MM.1S (cell line): ENCODE results near the gene TMEM204.

Experiments used
- DNase-seq: peaks from one replicate; pipeline ENCODE4 v3.0.0-alpha.2; 2015
- H2AFZ ChIP-seq: fragments of 300-600 bp; sonication (generic); 2 replicates; pipeline ENCODE4 v1.6.0; 2016; ENCODE audit warnings: antibody characterized with exemption, low read length
- H3F3A ChIP-seq: fragments of 300-600 bp; sonication (generic); 2 replicates; pipeline ENCODE4 v1.6.1; 2016; ENCODE audit warnings: mild to moderate bottlenecking, antibody characterized with exemption, low read length, moderate library complexity, mixed read lengths; ENCODE audit not compliant: insufficient read depth
- H3K27ac ChIP-seq: fragments of 300-600 bp; sonication (generic); 2 replicates; pipeline ENCODE4 v1.5.1; 2016; ENCODE audit warnings: mild to moderate bottlenecking, low read length
- H3K27me3 ChIP-seq: fragments of 300-600 bp; sonication (generic); replicated peaks from 2 replicates; pipeline ENCODE4 v1.6.0; 2016; ENCODE audit warnings: low read length; ENCODE audit not compliant: insufficient read depth
- H3K36me3 ChIP-seq: fragments of 300-600 bp; sonication (generic); replicated peaks from 2 replicates; pipeline ENCODE4 v1.6.1; 2016; ENCODE audit warnings: mild to moderate bottlenecking, low read length, mixed read lengths; ENCODE audit not compliant: insufficient read depth
- H3K4me1 ChIP-seq: fragments of 300-600 bp; sonication (generic); 2 replicates; pipeline ENCODE4 v1.6.1; 2016; ENCODE audit warnings: low read length, mixed read lengths
- H3K4me2 ChIP-seq: fragments of 300-600 bp; sonication (generic); 2 replicates; pipeline ENCODE4 v1.6.0; 2016; ENCODE audit warnings: low read depth, low read length
- H3K4me3 ChIP-seq: fragments of 300-600 bp; sonication (generic); 2 replicates; pipeline ENCODE4 v1.5.1; 2016; ENCODE audit warnings: low read length, mixed read lengths
- H3K79me2 ChIP-seq: fragments of 300-600 bp; sonication (generic); 2 replicates; pipeline ENCODE4 v1.6.1; 2016; ENCODE audit warnings: mixed run types, low read length, mixed read lengths
- H3K9ac ChIP-seq: fragments of 300-600 bp; sonication (generic); 2 replicates; pipeline ENCODE4 v1.6.1; 2016; ENCODE audit warnings: low read length, mixed read lengths
- H3K9me2 ChIP-seq: fragments of 300-600 bp; sonication (generic); replicated peaks from 2 replicates; pipeline ENCODE4 v1.6.1; 2016; ENCODE audit warnings: mild to moderate bottlenecking, low read length, mixed read lengths; ENCODE audit not compliant: insufficient read depth
- H3K9me3 ChIP-seq: fragments of 300-600 bp; sonication (generic); replicated peaks from 2 replicates; pipeline ENCODE4 v1.6.1; 2016; ENCODE audit warnings: mild to moderate bottlenecking, low read length, mixed read lengths; ENCODE audit not compliant: insufficient read depth
- H4K20me1 ChIP-seq: fragments of 300-600 bp; sonication (generic); 2 replicates; pipeline ENCODE4 v1.6.1; 2016; ENCODE audit warnings: mild to moderate bottlenecking, low read length, moderate library complexity, mixed read lengths; ENCODE audit not compliant: insufficient read depth
- EZH2 ChIP-seq: fragments of 300-600 bp; sonication (generic); optimal IDR thresholded peaks from 2 replicates; pipeline ENCODE3; 2017; ENCODE audit warnings: low read depth, mild to moderate bottlenecking, antibody characterized with exemption, low read length, mixed read lengths
- EZH2phosphoT487 ChIP-seq: fragments of 300-600 bp; sonication (generic); IDR thresholded peaks from 2 replicates; pipeline ENCODE4 v1.6.1; 2018; ENCODE audit warnings: antibody characterized with exemption, low read length
- TF ChIP-seq, protein P1 (sequence below): fragments of 300-600 bp; sonication (generic); IDR thresholded peaks from 2 replicates; pipeline ENCODE4 v1.5.1; 2016; ENCODE audit warnings: antibody characterized with exemption, low read length, mixed read lengths

The TMEM204 gene

DNA sequence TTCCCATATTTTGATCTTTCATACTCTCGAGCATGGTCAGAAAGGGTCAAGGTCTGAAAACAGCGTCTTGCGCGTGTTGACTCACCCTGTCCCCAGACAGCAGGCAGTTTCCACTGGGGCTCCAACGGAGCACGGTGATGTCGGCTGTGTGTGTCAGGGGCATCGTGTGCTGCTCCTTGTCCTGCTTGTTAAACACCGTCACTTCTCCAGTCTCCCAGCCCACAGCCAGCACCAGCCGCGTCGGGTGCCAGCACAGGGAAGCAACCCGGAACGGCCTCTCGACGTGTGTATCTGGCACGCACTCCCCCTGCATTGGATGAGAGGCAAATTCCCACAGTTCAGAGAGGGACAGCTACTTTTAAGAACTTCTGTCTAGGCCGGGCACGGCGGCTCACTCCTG, 68.8 kb downstream of the TMEM204 start:
- Histone ChIP-seq H4K20me1 (no peaks in the 10 kb centered on the region), H2AFZ (no peak overlapping the region), H3K79me2 (no peaks in the 10 kb centered on the region), H3K36me3 (no peaks in the 10 kb centered on the region), H3F3A (no peaks in the 10 kb centered on the region), H3K9me2 (no peaks in the 10 kb centered on the region), H3K4me3 (no peak overlapping the region), H3K4me2 (no peak overlapping the region), H3K27me3 (no peaks in the 10 kb centered on the region), H3K9ac (no peak overlapping the region), H3K9me3 (no peaks in the 10 kb centered on the region), H3K4me1 (no peaks in the 10 kb centered on the region), H3K27ac (no peak overlapping the region)
- no peak for DNase-seq
- TF ChIP-seq EZH2phosphoT487 (no peak), EZH2 (no peak)
- TF ChIP-seq, protein P1, sequence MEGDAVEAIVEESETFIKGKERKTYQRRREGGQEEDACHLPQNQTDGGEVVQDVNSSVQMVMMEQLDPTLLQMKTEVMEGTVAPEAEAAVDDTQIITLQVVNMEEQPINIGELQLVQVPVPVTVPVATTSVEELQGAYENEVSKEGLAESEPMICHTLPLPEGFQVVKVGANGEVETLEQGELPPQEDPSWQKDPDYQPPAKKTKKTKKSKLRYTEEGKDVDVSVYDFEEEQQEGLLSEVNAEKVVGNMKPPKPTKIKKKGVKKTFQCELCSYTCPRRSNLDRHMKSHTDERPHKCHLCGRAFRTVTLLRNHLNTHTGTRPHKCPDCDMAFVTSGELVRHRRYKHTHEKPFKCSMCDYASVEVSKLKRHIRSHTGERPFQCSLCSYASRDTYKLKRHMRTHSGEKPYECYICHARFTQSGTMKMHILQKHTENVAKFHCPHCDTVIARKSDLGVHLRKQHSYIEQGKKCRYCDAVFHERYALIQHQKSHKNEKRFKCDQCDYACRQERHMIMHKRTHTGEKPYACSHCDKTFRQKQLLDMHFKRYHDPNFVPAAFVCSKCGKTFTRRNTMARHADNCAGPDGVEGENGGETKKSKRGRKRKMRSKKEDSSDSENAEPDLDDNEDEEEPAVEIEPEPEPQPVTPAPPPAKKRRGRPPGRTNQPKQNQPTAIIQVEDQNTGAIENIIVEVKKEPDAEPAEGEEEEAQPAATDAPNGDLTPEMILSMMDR: no peak
